ENCODE measurements around the gene STK38L. TPM values are rescaled to one million over a fixed set of nuclear protein-coding genes. Genes with fewer than 3 reads are reported as not detected.

The STK38L gene
- total and polyA plus RNA-seq, 2 of the 4 experiments (the other 2 are of a cell fraction), result 5.1 to 7.2 TPM

DNA sequence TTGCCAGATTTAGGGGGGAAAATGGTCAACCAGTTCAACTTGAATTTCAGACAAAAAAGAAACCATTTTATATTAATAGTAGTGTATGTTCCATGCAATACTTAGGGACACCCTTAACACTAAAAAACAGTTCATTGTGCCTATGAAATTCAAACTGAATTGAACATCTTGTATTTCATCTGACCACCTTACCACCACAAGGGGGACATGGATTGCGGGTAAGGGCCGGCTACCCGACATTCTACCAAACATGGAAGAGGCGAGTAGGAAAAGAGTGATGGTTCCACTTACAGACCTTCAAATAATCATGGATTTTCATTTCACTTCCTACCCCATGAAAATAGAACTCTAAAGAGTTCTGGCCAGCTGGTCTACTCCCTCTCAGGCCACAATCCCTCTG lies 10.3 kb upstream of the STK38L start:
- Histone ChIP-seq H4K91ac (ENCODE audit: insufficient read depth, low read depth, low read length) (no peak overlapping the region), H3K23ac (ENCODE audit: low read depth, low read length) (no peak overlapping the region), H3K56ac (ENCODE audit: extremely low read depth, insufficient read depth, low read length) (no peak overlapping the region), H3K9me1 (ENCODE audit: insufficient read depth, low read length) (no peaks in the 10 kb centered on the region), H4K5ac (ENCODE audit: low read depth, low read length) (no peak overlapping the region), H2AK9ac (replicated peaks; ENCODE audit: low read depth, low read length, poor library complexity) (no peak overlapping the region), H3K4ac (ENCODE audit: low read depth, low read length) (no peak overlapping the region), H3K4me2 (ENCODE audit: low read depth, low read length) (no peak overlapping the region), H2AFZ (replicated peaks; ENCODE audit: low read length, poor library complexity) (no peak overlapping the region), H3K27me3 (ENCODE audit: control insufficient read depth, insufficient read depth, low read length) (no peaks in the 10 kb centered on the region), H3K9ac (ENCODE audit: low read depth, low read length) (no peak overlapping the region), H4K20me1 (ENCODE audit: insufficient read depth, low read length) (no peaks in the 10 kb centered on the region), H2BK15ac (ENCODE audit: low read depth, low read length) (no peak overlapping the region), H3K9me3 (ENCODE audit: control insufficient read depth, insufficient read depth, low read length) (no peaks in the 10 kb centered on the region), H4K8ac (ENCODE audit: low read depth in 2 of 2, low read length in 2 of 2) (no peak overlapping the region), H2BK5ac (ENCODE audit: low read depth, low read length, poor library complexity, severe bottlenecking) (no peak overlapping the region), H3K14ac (replicated peaks; ENCODE audit: low read depth, low read length) (no peak overlapping the region), H3K4me1 (ENCODE audit: control insufficient read depth, insufficient read depth, low read length) (peaks cover under 1% of the 10 kb centered on the region; the same call in 1 of the 2 replicates), H2BK120ac (ENCODE audit: low read depth, low read length) (no peak overlapping the region), H3K27ac (ENCODE audit: insufficient read depth, low read length) (no peak overlapping the region), H3K36me3 (ENCODE audit: control insufficient read depth, insufficient read depth, low read length) (no peaks in the 10 kb centered on the region), H3K18ac (ENCODE audit: low read depth, low read length) (no peak overlapping the region), H2AK5ac (ENCODE audit: low read depth, low read length) (no peak overlapping the region), H3K79me1 (ENCODE audit: low read depth in 1 of 2, low read length in 2 of 2) (no peaks in the 10 kb centered on the region), H3K4me3 (ENCODE audit: insufficient read depth, low read depth, low read length) (no peak overlapping the region), H2BK20ac (ENCODE audit: low read depth, low read length) (no peak overlapping the region)
- in situ Hi-C loops (cut with MboI; ENCODE audit: low sequenced_read_pairs), result no loop called here
- ATAC-seq (ENCODE audit: low read depth) (no peak), DNase-seq (no peak)
- ChIA-PET POLR2A (ENCODE audit: unreplicated experiment) (no interaction called here), CTCF (no interaction called here)
- intact Hi-C loops (cut with micrococcal nuclease), result no loop called here
- no peak for TF ChIP-seq BHLHE40 (IDR thresholded peaks at IDR 0.05; ENCODE audit: low read depth, low read length)
- no CpG with 5 or more reads among the region's 4 CpGs for WGBS, 2 experiments (ENCODE audit: extremely low coverage in 2 of 2, insufficient read length in 1 of 2)
- dilution Hi-C loops (cut with HindIII; ENCODE audit: low sequenced_read_pairs, unreplicated experiment), result no loop called here
- BruUV-seq (replicated peaks), result no TSS peak

All from IMR-90 (cell line).